Measurements from ENCODE around the gene SUSD6.

Gene SUSD6

GRCh38 chr14:69611172-69612013 is at the start of gene SUSD6:
SUSD6 (plus strand) TSS chr14:69611596; CDS start chr14:69658593, 46,997 bp downstream.
- H3K4me3 ChIP-seq (replicated peaks; ENCODE audit: low read depth, low read length), result peak within 1 kb of the TSS; percentile 88
- H3K36me3 ChIP-seq (ENCODE audit: control insufficient read depth, insufficient read depth, low read length), result no peaks in the 10 kb centered on the region; the same call in 1 of the 2 replicates
- peak; percentile 92 for DNase-seq (ENCODE audit: extremely low read depth, insufficient read length)
- TF ChIP-seq, protein P1, sequence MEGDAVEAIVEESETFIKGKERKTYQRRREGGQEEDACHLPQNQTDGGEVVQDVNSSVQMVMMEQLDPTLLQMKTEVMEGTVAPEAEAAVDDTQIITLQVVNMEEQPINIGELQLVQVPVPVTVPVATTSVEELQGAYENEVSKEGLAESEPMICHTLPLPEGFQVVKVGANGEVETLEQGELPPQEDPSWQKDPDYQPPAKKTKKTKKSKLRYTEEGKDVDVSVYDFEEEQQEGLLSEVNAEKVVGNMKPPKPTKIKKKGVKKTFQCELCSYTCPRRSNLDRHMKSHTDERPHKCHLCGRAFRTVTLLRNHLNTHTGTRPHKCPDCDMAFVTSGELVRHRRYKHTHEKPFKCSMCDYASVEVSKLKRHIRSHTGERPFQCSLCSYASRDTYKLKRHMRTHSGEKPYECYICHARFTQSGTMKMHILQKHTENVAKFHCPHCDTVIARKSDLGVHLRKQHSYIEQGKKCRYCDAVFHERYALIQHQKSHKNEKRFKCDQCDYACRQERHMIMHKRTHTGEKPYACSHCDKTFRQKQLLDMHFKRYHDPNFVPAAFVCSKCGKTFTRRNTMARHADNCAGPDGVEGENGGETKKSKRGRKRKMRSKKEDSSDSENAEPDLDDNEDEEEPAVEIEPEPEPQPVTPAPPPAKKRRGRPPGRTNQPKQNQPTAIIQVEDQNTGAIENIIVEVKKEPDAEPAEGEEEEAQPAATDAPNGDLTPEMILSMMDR (IDR thresholded peaks at IDR 0.05; ENCODE audit: insufficient read depth, low read length, poor library complexity, severe bottlenecking), result no peak
- H3K27me3 ChIP-seq (replicated peaks; ENCODE audit: control insufficient read depth, insufficient read depth, low read length), result no peaks in the 10 kb centered on the region

GRCh38 chr14:69561893-69562292 is 49.5 kb upstream of the SUSD6 start:
- H3K36me3 ChIP-seq (ENCODE audit: control insufficient read depth, insufficient read depth, low read length), result no peaks in the 10 kb centered on the region
- TF ChIP-seq, protein P1 (IDR thresholded peaks at IDR 0.05; ENCODE audit: insufficient read depth, low read length, poor library complexity, severe bottlenecking), result no peak
- peaks cover 4% of the 10 kb centered on the region for H3K27me3 ChIP-seq (replicated peaks; ENCODE audit: control insufficient read depth, insufficient read depth, low read length)
- no peak for DNase-seq (ENCODE audit: extremely low read depth, insufficient read length)
- no peak overlapping the region for H3K4me3 ChIP-seq (replicated peaks; ENCODE audit: low read depth, low read length)

DNA sequence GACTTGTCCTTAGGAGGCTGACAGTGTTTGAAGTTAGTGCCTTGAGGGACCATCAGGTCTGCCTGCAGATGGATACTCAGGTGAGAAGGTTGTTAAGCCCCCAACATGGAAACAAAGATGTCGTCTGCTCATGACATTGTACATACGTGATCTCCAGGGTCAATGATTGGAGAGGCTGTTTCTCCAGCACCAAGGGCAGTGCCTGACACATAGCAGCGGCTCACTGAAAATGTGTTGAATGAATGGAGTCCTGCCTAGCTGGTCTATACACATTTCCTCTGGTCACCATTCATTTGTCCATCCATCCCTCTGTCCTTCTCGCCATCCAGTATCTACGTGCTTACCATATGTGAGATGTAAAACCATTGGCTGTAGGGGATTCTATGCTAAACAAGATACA is 43.8 kb upstream of the SUSD6 start:
- TF ChIP-seq, protein P1 (IDR thresholded peaks at IDR 0.05; ENCODE audit: insufficient read depth, low read length, poor library complexity, severe bottlenecking), result no peak
- Histone ChIP-seq H3K4me3 (replicated peaks; ENCODE audit: low read depth, low read length) (no peak overlapping the region), H3K27me3 (replicated peaks; ENCODE audit: control insufficient read depth, insufficient read depth, low read length) (peaks cover 5% of the 10 kb centered on the region), H3K36me3 (ENCODE audit: control insufficient read depth, insufficient read depth, low read length) (no peaks in the 10 kb centered on the region)
- DNase-seq (ENCODE audit: extremely low read depth, insufficient read length), result no peak

DNA sequence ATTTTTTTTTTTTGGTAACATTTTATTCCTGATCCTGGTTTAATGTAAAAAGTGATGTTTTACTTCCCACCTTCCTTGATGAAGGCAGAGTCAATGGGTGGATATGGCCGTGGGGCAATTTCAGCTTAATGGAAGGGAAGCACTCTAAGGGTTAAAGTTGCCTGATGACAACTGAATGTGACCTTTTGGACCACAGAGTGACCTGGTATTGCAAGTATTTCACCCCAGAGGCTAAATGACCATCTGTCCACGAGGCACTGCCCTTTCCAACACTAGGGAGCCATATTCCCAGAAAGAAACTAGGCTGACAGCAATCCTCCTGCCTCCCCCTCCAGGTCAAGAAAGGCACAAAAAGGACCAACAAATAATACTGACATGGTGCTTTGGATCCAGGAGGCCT is 41.5 kb upstream of the SUSD6 start:
- Histone ChIP-seq H3K27me3 (replicated peaks; ENCODE audit: control insufficient read depth, insufficient read depth, low read length) (peaks cover 2% of the 10 kb centered on the region), H3K36me3 (ENCODE audit: control insufficient read depth, insufficient read depth, low read length) (no peaks in the 10 kb centered on the region), H3K4me3 (replicated peaks; ENCODE audit: low read depth, low read length) (no peak overlapping the region)
- no peak for DNase-seq (ENCODE audit: extremely low read depth, insufficient read length)
- TF ChIP-seq, protein P1 (IDR thresholded peaks at IDR 0.05; ENCODE audit: insufficient read depth, low read length, poor library complexity, severe bottlenecking), result no peak

DNA sequence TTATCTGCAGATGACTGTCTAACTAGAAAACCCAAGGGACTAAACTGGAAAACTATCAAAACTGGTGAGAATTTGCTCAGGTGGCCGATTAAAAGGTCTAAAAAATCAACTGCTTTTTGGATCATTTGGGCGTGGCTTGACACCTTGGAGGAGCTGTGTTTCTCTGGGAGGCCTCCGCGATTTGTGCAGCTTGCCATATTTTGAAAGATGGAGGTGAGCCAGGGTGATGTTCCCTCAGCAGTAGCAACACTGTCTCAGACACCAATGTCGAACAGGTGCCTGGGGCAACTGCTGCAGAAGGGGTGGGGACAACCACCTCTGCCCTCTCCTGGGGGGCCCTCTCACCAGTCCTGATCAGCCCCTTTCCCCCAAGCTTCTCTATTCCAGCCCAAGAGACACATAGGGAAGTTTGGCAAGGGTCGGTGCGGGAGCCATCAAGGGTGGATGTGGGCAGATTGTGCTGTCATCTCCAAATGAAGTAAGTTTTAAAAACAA is 40.5 kb upstream of the SUSD6 start:
- H3K4me3 ChIP-seq (replicated peaks; ENCODE audit: low read depth, low read length), result no peak overlapping the region
- TF ChIP-seq, protein P1 (IDR thresholded peaks at IDR 0.05; ENCODE audit: insufficient read depth, low read length, poor library complexity, severe bottlenecking), result no peak
- H3K36me3 ChIP-seq (ENCODE audit: control insufficient read depth, insufficient read depth, low read length), result no peaks in the 10 kb centered on the region
- DNase-seq (ENCODE audit: extremely low read depth, insufficient read length), result no peak
- peaks cover 2% of the 10 kb centered on the region for H3K27me3 ChIP-seq (replicated peaks; ENCODE audit: control insufficient read depth, insufficient read depth, low read length)
